Measurements from ENCODE around the gene ADRM1.

Gene ADRM1

DNA sequence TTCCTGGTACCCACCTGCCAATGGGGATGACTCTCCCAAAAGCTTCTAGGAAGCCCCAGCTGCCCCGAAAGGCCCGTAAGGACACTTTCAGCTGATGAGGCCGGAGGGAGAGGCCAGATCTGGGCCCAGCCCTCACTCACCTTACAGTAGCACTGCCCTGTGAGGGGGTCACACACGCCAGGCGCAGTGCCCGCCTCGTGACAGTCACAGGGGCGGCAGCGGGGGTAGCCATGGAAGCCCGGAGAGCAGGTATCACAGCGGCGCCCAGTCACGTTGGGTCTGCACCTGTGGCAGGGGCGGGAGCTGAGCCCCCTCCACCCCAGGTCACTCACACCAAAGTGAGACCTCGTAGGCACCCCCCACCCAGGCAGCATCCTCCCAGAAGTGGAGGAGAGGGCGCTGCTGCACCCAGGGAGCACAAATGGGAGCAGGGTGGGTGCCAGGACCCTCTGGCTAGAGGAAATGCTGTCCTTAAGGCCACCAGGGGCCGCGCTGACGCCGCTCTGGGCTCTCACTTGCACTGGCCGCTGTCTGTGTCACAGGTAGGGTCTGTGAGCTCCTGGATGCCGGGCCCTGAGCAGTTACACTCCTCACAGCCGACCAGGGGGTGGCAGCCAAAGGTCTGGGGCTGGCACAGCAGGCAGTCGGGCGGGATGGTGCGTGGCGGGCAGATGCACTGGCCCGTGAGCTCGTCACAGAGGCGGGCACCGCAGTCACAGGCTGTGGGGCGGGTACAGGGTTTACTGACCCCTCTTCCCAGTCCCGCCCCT is 25.1 kb downstream of the ADRM1 start:
- DNase-seq (ENCODE audit: low read depth) = no peak
- TF ChIP-seq, protein P1, sequence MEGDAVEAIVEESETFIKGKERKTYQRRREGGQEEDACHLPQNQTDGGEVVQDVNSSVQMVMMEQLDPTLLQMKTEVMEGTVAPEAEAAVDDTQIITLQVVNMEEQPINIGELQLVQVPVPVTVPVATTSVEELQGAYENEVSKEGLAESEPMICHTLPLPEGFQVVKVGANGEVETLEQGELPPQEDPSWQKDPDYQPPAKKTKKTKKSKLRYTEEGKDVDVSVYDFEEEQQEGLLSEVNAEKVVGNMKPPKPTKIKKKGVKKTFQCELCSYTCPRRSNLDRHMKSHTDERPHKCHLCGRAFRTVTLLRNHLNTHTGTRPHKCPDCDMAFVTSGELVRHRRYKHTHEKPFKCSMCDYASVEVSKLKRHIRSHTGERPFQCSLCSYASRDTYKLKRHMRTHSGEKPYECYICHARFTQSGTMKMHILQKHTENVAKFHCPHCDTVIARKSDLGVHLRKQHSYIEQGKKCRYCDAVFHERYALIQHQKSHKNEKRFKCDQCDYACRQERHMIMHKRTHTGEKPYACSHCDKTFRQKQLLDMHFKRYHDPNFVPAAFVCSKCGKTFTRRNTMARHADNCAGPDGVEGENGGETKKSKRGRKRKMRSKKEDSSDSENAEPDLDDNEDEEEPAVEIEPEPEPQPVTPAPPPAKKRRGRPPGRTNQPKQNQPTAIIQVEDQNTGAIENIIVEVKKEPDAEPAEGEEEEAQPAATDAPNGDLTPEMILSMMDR (IDR thresholded peaks at IDR 0.05; ENCODE audit: low read depth, low read length, missing control alignments) = no peak
- no peak overlapping the region for H3K4me3 ChIP-seq (ENCODE audit: low read depth, low read length)

DNA sequence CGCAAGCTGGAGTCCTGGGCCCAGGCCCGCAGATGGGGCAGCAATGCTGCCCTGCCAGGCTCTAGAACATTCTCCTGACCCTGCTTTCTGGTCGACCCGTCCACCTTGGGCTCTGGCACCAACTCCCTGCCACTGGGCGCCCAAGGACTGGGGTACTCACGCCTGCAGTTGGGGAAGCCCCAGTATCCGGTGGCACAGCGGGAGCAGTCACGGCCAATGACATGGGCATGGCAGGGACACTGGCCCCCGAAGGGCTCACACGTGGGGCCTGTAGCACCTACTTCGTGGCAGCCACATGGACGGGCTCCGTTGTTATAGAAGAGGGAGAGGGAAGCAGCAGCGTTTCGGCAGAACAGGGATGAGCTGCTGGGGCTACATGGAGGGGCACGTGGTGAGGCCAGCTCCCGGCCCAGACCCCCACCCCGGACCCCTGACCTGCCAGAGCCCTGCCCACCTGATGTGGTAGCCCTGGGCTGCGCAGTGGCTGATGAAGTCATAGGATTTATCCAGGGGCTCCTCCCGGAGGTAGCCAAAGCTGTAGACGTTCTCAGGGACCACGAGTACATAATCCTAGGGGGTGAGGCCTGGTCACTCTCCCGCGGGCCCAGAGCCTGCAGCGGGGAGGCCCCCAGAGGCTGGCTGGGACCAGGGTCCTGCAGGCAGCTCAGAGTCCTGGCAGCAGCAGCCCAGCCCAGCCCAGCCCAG is 26.0 kb downstream of the ADRM1 start:
- no peak for DNase-seq (ENCODE audit: low read depth)
- TF ChIP-seq, protein P1 (IDR thresholded peaks at IDR 0.05; ENCODE audit: low read depth, low read length, missing control alignments) = no peak
- H3K4me3 ChIP-seq (ENCODE audit: low read depth, low read length) = no peak overlapping the region

DNA sequence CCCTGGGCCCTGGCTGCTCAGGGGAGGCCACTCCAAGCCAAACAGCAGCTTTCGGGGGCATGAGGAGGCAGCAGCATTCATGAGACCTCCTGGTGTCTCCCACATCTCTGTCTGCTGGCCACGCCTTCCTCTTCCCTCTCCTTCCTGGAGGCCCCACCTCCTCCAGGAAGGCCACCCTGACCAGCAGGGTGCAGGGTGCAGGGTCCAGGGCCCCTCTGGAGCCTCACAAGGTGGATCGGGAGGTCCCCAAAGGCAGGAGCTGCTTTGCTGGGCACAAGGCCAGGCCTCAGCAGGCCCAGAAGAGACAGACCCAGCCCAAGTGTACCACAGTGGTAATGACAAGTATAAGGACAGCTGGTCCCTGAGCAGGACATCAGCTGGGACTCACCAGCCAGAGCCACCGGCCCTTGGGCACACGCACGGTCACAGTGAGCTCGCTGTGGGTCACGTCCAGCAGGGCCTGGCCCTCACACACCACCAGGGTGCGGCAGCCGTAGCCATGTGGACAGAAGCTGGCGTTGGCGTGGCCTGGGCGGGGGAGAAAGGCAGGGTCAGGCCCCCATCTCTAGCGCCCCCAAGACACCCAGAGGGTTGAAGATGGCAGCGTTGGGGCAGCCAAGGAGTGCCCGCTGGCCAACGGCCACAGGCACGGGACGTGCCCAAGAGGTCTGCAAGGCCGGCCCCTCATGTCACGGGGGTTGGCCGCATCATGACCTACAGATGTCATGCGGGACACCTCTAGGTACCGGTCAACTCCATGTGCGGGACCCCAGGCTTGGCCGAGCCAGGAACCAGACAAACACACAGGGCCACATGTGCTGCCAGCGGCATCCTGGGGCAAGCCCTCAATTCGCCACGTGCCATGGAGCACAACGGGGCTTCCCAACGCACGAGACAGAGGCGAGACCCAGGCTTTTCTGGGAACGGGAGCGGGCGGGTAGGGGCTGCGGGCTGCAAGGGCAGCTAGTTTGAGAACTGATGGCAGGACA is 26.9 kb downstream of the ADRM1 start:
- TF ChIP-seq, protein P1 (IDR thresholded peaks at IDR 0.05; ENCODE audit: low read depth, low read length, missing control alignments) = no peak
- no peak overlapping the region for H3K4me3 ChIP-seq (ENCODE audit: low read depth, low read length)
- no peak for DNase-seq (ENCODE audit: low read depth)

DNA sequence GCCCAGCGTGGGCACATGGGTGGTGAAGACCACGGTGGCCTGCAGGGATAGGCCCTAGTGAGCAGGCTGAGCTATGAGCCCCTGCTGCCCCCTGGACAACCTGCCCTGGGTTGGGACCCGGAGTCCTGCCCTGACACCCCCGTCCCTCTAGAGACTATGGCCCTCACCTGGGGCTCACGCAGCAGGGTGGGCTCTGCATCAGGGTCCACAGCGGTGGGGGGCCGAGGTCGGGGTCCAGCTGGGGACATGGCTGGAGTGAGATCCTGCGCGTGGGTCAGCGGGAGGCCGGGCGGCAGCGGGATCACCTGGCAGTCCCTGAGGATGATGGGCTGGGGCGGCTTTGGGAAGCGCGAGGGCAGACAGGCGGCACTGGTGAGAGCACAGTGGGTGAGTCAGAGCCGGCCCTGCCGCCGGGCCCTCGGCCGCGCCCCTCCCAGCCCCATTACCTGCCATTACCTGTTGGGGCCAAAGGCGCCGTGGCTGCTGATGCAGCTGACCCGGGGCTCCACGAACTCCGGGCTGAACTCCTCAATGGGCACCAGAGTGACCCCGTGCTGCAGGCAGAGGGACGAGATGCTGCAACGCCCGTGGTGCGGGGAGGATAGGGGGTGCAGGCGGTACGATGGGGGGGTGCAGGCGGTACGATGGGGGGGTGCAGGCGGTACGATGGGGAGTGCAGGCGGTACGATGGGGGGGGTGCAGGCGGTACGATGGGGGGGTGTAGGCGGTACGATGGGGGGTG is 27.9 kb downstream of the ADRM1 start:
- TF ChIP-seq, protein P1 (IDR thresholded peaks at IDR 0.05; ENCODE audit: low read depth, low read length, missing control alignments) = no peak
- DNase-seq (ENCODE audit: low read depth) = no peak
- no peak overlapping the region for H3K4me3 ChIP-seq (ENCODE audit: low read depth, low read length)

DNA sequence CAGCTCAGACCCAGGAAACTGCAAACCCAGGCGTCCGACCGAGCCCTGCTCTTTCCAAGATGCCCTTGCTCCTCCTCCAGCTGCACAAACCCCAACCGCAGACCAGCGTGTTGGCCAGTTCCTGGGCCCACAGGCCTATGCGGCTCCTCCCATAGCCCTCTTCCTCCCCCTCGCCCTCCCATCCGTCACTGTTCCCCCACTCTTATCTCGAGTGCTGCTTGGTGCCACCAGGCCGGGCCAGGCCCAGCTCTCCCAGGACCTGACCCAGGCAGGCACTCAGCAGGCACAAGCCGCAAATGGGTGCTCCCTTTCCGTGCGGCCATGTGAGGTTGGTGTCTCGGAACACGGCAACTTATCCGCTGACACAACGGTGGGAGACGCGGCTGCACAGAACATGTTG is 28.6 kb downstream of the ADRM1 start:
- TF ChIP-seq, protein P1 (IDR thresholded peaks at IDR 0.05; ENCODE audit: low read depth, low read length, missing control alignments) = no peak
- DNase-seq (ENCODE audit: low read depth) = no peak
- H3K4me3 ChIP-seq (ENCODE audit: low read depth, low read length) = no peak overlapping the region

DNA sequence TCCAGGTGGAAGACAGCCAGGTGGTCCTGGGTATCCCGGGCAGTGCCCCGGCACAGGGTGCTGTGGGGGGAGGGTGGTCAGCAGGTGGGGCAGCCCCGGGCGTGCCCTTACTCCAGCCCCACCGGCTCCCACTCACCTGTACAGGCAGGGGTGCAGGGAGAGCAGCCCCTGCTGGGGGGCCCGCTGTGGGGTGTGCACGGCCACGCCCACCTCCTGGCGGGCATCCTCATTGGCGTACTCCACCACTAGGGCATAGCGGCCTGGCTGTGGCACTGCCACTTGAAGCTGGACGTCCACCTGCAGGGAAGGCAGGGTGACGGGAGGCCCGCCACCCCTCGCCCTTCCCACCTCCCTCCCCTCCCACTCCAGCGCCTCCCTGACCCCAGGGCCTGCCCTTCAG is 29.6 kb downstream of the ADRM1 start:
- DNase-seq (ENCODE audit: low read depth) = no peak
- no peak overlapping the region for H3K4me3 ChIP-seq (ENCODE audit: low read depth, low read length)
- TF ChIP-seq, protein P1 (IDR thresholded peaks at IDR 0.05; ENCODE audit: low read depth, low read length, missing control alignments) = no peak

Data from GM12864 (cell line).